Astrocyte of the spinal cord (primary cell): ENCODE measurements around the gene NCOA1.

Source experiments
- DNase-seq: peaks from one replicate; pipeline ENCODE4 v3.0.0; 2011; ENCODE audit warnings: low read depth, low spot score
- H3K4me3 ChIP-seq: 2 replicates; pipeline ENCODE4 v1.5.1; 2011; ENCODE audit warnings: low read depth, mild to moderate bottlenecking, low read length, moderate library complexity
- in situ Hi-C: cut with HindIII; loops from 2 replicates; pipeline ENCODE4 v1.10.0; 2017; ENCODE audit warnings: low sequenced_read_pairs
- TF ChIP-seq, protein P1 (sequence below): IDR thresholded peaks from 2 replicates; pipeline ENCODE4 v1.5.1; 2012; ENCODE audit warnings: low read depth, mild to moderate bottlenecking, low read length, inconsistent platforms

Gene NCOA1

DNA sequence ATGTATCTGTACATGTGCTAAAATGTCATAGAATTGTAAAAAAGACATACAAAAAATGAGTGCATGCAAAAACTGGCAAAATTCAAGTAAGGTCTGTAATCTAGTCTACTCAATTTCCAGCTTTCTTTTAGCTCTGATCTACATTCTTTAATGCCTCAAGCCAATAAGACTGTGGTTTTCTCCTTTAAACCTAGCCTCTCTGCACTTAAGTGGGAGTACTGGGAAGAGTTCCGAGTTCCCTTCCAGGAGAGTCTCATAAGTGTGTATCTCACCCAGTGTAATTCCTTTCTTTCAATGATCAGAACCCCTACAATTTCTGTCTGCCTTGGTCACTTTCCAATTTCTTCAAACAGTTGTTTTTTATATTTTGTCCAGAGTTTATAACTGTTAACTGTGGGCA lies 152.0 kb downstream of the NCOA1 start:
- DNase-seq = no peak
- H3K4me3 ChIP-seq = no peak overlapping the region
- in situ Hi-C loops = no loop called here
- TF ChIP-seq, protein P1, sequence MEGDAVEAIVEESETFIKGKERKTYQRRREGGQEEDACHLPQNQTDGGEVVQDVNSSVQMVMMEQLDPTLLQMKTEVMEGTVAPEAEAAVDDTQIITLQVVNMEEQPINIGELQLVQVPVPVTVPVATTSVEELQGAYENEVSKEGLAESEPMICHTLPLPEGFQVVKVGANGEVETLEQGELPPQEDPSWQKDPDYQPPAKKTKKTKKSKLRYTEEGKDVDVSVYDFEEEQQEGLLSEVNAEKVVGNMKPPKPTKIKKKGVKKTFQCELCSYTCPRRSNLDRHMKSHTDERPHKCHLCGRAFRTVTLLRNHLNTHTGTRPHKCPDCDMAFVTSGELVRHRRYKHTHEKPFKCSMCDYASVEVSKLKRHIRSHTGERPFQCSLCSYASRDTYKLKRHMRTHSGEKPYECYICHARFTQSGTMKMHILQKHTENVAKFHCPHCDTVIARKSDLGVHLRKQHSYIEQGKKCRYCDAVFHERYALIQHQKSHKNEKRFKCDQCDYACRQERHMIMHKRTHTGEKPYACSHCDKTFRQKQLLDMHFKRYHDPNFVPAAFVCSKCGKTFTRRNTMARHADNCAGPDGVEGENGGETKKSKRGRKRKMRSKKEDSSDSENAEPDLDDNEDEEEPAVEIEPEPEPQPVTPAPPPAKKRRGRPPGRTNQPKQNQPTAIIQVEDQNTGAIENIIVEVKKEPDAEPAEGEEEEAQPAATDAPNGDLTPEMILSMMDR = no peak

DNA sequence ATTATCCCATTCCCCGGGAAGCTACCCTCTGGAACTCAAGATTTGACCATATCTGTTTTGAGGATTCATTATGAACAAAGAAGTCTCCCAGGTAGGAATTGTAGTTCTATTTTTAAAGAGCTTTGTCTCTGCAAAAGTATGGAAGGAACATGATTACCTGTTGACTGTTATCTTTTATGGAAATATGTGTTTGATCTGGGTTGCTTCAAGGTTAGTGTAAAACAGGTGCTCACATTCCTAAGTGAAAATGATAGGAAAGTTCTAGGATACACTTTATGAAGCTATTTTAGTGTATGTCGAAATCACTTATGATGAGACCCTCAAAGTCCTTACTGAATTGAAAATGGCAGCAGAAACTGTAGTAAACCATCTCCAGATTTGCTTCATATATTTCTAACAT lies 153.0 kb downstream of the NCOA1 start:
- in situ Hi-C loops = no loop called here
- H3K4me3 ChIP-seq = no peak overlapping the region
- TF ChIP-seq, protein P1 = no peak
- DNase-seq = no peak

DNA sequence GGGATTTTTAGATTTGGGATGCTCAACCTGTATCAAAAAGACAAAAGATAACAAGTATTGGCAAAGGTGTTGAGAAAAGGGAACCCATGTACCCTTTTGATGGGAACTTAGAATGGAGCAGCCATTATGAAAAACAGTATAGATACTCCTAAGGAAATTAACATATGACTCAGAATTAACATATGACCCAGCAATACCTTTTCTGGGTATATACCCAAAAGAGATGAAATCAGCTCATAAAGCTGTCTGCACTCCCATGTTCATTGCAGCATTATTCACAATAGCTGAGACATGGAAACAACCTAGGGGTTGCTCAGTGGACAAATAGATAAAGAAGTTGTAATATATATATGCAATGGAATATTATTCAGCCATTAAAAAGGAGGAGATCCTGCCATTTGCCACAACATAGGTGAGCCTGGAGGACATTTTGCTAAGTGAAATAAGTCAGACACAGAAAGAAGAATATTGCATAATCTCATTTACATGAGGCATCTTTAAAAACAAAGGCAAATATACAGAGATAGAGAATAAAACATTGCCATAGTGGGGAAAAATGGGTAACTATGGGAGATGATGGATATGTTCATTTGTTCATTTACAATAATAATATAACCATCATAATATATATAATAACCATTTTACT lies 160.1 kb downstream of the NCOA1 start:
- H3K4me3 ChIP-seq = no peak overlapping the region
- in situ Hi-C loops = no loop called here
- TF ChIP-seq, protein P1 = no peak
- DNase-seq = no peak

DNA sequence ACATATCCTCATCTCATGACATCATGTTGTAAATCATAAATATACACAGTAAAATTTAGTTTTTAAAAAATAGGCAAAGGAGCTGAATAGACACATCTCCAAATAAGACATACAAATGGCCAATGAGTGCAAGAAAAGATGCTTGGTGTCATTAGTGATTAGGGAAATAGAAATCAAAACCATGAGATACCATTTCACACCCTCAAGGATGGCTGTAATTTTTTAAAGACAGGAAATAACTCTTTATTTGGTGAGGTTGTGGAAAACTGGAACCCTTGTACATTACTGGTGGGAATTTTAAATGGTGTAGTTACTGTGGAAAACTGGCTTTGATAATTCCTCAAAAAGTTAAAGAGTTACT lies 160.6 kb downstream of the NCOA1 start:
- DNase-seq = no peak
- in situ Hi-C loops = no loop called here
- TF ChIP-seq, protein P1 = no peak
- no peak overlapping the region for H3K4me3 ChIP-seq

DNA sequence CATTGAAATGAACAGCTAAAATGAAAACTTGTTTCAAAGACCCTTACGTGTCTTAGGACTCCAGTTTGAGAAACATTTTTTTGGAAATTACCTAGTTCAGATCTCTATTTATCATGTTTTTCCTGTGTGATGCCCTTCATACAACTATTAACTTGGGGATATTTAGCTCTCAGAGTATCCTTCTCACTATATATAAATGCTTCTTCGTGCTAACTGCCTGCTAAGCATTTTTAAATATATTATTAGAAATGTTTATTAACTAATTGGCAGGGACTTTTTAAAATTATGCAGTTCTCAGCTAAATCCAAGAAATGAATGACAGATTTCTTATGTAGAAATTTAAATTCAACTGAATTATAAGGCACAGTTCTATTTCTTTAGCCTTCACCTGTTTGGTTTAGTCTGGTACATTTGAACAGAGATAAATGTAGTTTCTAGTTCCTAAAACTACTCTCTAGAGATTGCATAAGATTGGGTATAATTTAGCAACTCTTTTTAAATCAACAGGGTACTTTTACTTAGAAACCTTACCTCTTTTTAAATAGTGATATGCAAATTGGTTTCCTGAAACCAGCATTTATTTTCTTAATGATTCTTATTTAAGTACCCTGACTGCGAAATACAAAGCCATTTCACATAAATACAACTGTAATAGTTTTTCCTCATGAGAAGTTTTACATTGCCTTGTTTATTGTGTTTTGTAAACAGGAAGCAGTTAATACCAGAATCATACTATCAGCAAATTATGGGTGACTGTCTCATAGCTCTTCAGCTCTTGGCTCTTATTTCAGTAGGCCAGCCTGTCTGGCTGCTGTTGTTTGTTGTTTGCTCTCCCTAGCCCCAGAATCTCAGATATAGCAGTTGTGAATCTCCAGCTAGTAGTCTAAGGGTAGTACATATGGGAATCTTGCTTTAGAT lies 161.5 kb downstream of the NCOA1 start:
- in situ Hi-C loops = no loop called here
- no peak for DNase-seq
- TF ChIP-seq, protein P1 = no peak

DNA sequence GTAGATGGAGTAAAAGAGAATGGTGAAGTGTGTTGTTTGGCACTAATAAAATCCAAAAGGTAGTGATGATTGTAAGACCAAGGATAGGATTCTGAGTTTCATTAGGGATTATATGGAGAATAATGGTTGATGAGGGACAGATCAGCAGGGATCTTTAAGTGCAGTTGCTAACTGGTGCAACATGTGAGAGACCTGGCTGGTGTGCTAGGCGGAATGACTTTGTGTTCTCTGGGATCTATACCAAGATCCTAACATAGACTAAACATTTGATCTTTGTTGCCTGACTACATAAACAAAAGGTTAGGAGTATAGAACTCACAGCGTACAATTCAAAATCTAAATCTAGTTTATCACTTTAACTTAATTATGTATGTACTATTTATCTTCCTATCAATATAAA lies 166.8 kb downstream of the NCOA1 start:
- no peak overlapping the region for H3K4me3 ChIP-seq
- DNase-seq = no peak
- TF ChIP-seq, protein P1 = no peak
- in situ Hi-C loops = no loop called here

More for the DNA sequence above, 161.5 kb downstream of the NCOA1 start:
- no peak overlapping the region for H3K4me3 ChIP-seq
